GM23338 (cell line): ENCODE results near the gene NRP2. TPM values are rescaled to one million over a fixed set of nuclear protein-coding genes. Genes with fewer than 3 reads are reported as not detected.

Experiments
- ATAC-seq: fragments of 200-7000 bp; cut with Tn5 transposase; 3 replicates; pipeline ENCODE4 v1.9.1; 2020
- DNase-seq: peaks from one replicate; pipeline ENCODE4 v3.0.0-alpha.2; 2015; ENCODE audit warnings: low spot score
- H2AFZ ChIP-seq: fragments of 200-600 bp; sonication (generic); 2 replicates; pipeline ENCODE4 v1.8.0; 2016; ENCODE audit warnings: antibody characterized with exemption, mild to moderate bottlenecking, moderate library complexity
- H3F3A ChIP-seq: fragments of 200-600 bp; sonication (generic); replicated peaks from 2 replicates; pipeline ENCODE4 v1.8.0; 2017; ENCODE audit warnings: antibody characterized with exemption, mixed run types, low read depth
- H3K27ac ChIP-seq: fragments of 200-600 bp; sonication (generic); 2 replicates; pipeline ENCODE4 v1.6.1; 2016; ENCODE audit warnings: low read depth
- H3K27me3 ChIP-seq: fragments of 200-600 bp; sonication (generic); 2 replicates; pipeline ENCODE4 v1.8.0; 2016; ENCODE audit warnings: mild to moderate bottlenecking, mixed run types, moderate library complexity; ENCODE audit not compliant: insufficient read depth
- H3K36me3 ChIP-seq: fragments of 200-600 bp; sonication (generic); 2 replicates; pipeline ENCODE4 v1.8.0; 2016; ENCODE audit warnings: mild to moderate bottlenecking; ENCODE audit not compliant: insufficient read depth
- H3K4me1 ChIP-seq: fragments of 200-600 bp; sonication (generic); 2 replicates; pipeline ENCODE4 v1.8.0; 2016; ENCODE audit warnings: mild to moderate bottlenecking, moderate library complexity; ENCODE audit not compliant: insufficient read depth
- H3K4me2 ChIP-seq: fragments of 200-600 bp; sonication (generic); 2 replicates; pipeline ENCODE4 v1.7.1; 2017; ENCODE audit warnings: mixed run types
- H3K4me3 ChIP-seq: fragments of 200-600 bp; sonication (generic); 2 replicates; pipeline ENCODE4 v1.6.1; 2016; ENCODE audit warnings: mixed run types
- H3K79me2 ChIP-seq: fragments of 200-600 bp; sonication (generic); replicated peaks from 2 replicates; pipeline ENCODE4 v1.8.0; 2017; ENCODE audit warnings: mild to moderate bottlenecking; ENCODE audit not compliant: insufficient read depth
- H3K9me2 ChIP-seq: fragments of 200-600 bp; sonication (generic); 2 replicates; pipeline ENCODE4 v1.8.0; 2017; ENCODE audit not compliant: insufficient read depth
- H4K20me1 ChIP-seq: fragments of 200-600 bp; sonication (generic); replicated peaks from 2 replicates; pipeline ENCODE4 v1.8.0; 2017; ENCODE audit warnings: mild to moderate bottlenecking; ENCODE audit not compliant: insufficient read depth
- H3K27ac Mint-ChIP-seq: 2 replicates; pipeline ENCODE4 v1.8.0; 2020; ENCODE audit warnings: inconsistent platforms, mild to moderate bottlenecking, moderate library complexity, mixed read lengths
- H3K27me3 Mint-ChIP-seq: 3 replicates; pipeline ENCODE4 v1.8.0; 2022; ENCODE audit warnings: low read depth, mild to moderate bottlenecking, moderate library complexity, mixed read lengths, inconsistent platforms; ENCODE audit not compliant: insufficient read depth, poor library complexity
- H3K36me3 Mint-ChIP-seq: 3 replicates; pipeline ENCODE4 v1.8.0; 2021; ENCODE audit warnings: low read depth, mild to moderate bottlenecking, inconsistent platforms, moderate library complexity, mixed read lengths
- H3K4me1 Mint-ChIP-seq: 3 replicates; pipeline ENCODE4 v1.8.0; 2020; ENCODE audit warnings: mild to moderate bottlenecking, inconsistent platforms, mixed read lengths
- H3K4me3 Mint-ChIP-seq: 3 replicates; pipeline ENCODE4 v1.8.0; 2021; ENCODE audit warnings: moderate library complexity, mild to moderate bottlenecking, inconsistent platforms, mixed read lengths
- H3K9me3 Mint-ChIP-seq: 3 replicates; pipeline ENCODE4 v1.8.0; 2020; ENCODE audit warnings: moderate library complexity, mild to moderate bottlenecking, inconsistent platforms, mixed read lengths
- CREB1 ChIP-seq: fragments of 250-450 bp; sonication (Bioruptor Pico); IDR thresholded peaks from 2 replicates; pipeline ENCODE4 v1.5.0; 2020; ENCODE audit warnings: low read depth, mild to moderate bottlenecking, moderate library complexity
- EZH2phosphoT487 ChIP-seq: fragments of 200-600 bp; sonication (generic); IDR thresholded peaks from one replicate; pipeline ENCODE4 v1.8.1; 2018; ENCODE audit warnings: antibody characterized with exemption; ENCODE audit not compliant: unreplicated experiment
- JUNB ChIP-seq: IDR thresholded peaks from one replicate; pipeline ENCODE4 v1.6.1; 2016; ENCODE audit warnings: antibody characterized with exemption; ENCODE audit not compliant: unreplicated experiment
- NANOG ChIP-seq: IDR thresholded peaks from 2 replicates; pipeline ENCODE4 v1.6.1; 2016; ENCODE audit warnings: antibody characterized with exemption, borderline replicate concordance
- STAT1 ChIP-seq: IDR thresholded peaks from one replicate; pipeline ENCODE4 v1.6.1; 2016; ENCODE audit warnings: antibody characterized with exemption; ENCODE audit not compliant: unreplicated experiment
- ZNF114 ChIP-seq: fragments of 250-450 bp; sonication (Bioruptor Pico); IDR thresholded peaks from 2 replicates; pipeline ENCODE4 v1.5.0; 2020; ENCODE audit warnings: mild to moderate bottlenecking, moderate library complexity
- polyA plus RNA-seq: library from polyadenylated mRNA; unstranded; fragments of >200 nt; fragmentation: Nextera tagmentation; extraction: Ambion mirVana; gene quantifications from 2 replicates; pipeline ENCODE4 v1.2.1, GENCODE V29; 2016
- total RNA-seq: library from RNA; depleted of rRNA; stranded (reverse); fragments of >200 nt; shearing (Covaris generic); gene quantifications from 2 replicates; pipeline ENCODE4 v1.2.3, GENCODE V29; 2014
- TF ChIP-seq, protein P1 (sequence below): IDR thresholded peaks from one replicate; pipeline ENCODE4 v1.6.1; 2018; ENCODE audit warnings: antibody characterized with exemption; ENCODE audit not compliant: unreplicated experiment
- TF ChIP-seq, protein P2 (sequence below): IDR thresholded peaks from 2 replicates; pipeline ENCODE4 v1.6.1; 2016; ENCODE audit warnings: antibody characterized with exemption
- TF ChIP-seq, protein P3 (sequence below), 2 experiments: fragments of 200-600 bp in 1 of 2; sonication (generic) in 1 of 2; conservative IDR thresholded peaks; 2 replicates each; pipeline versions ENCODE4 v1.5.1 to v1.6.1; 2016 to 2017; ENCODE audit warnings: antibody characterized with exemption in 2 of 2, low read depth in 2 of 2, mild to moderate bottlenecking in 2 of 2, moderate library complexity in 1 of 2

The NRP2 gene
- total and polyA plus RNA-seq, 2 experiments from 2014 or later, result 18.4 to 22.0 TPM

DNA sequence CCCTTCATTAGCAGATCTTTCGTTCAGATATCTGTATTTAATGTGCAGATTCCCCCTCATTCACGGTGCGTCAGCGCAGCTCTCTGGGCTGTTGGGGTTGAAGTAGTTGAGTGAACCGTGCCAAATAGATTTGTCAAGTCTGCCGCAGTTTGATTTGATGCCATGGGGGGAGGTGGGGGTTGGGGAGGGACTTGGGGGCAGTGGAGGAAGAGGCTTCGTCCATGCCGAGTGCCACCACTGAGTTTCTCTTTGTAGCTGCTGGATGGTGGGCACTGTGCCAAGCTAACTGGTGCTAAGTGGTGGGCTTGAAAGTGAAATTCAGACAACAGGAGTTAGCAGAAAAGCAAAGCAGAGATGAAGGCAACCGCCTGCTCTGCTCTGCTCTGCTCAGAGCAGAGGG, 47.9 kb downstream of the NRP2 start (continued):
- TF ChIP-seq, protein P1, sequence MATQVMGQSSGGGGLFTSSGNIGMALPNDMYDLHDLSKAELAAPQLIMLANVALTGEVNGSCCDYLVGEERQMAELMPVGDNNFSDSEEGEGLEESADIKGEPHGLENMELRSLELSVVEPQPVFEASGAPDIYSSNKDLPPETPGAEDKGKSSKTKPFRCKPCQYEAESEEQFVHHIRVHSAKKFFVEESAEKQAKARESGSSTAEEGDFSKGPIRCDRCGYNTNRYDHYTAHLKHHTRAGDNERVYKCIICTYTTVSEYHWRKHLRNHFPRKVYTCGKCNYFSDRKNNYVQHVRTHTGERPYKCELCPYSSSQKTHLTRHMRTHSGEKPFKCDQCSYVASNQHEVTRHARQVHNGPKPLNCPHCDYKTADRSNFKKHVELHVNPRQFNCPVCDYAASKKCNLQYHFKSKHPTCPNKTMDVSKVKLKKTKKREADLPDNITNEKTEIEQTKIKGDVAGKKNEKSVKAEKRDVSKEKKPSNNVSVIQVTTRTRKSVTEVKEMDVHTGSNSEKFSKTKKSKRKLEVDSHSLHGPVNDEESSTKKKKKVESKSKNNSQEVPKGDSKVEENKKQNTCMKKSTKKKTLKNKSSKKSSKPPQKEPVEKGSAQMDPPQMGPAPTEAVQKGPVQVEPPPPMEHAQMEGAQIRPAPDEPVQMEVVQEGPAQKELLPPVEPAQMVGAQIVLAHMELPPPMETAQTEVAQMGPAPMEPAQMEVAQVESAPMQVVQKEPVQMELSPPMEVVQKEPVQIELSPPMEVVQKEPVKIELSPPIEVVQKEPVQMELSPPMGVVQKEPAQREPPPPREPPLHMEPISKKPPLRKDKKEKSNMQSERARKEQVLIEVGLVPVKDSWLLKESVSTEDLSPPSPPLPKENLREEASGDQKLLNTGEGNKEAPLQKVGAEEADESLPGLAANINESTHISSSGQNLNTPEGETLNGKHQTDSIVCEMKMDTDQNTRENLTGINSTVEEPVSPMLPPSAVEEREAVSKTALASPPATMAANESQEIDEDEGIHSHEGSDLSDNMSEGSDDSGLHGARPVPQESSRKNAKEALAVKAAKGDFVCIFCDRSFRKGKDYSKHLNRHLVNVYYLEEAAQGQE, result no peak
- TF ChIP-seq, protein P2, sequence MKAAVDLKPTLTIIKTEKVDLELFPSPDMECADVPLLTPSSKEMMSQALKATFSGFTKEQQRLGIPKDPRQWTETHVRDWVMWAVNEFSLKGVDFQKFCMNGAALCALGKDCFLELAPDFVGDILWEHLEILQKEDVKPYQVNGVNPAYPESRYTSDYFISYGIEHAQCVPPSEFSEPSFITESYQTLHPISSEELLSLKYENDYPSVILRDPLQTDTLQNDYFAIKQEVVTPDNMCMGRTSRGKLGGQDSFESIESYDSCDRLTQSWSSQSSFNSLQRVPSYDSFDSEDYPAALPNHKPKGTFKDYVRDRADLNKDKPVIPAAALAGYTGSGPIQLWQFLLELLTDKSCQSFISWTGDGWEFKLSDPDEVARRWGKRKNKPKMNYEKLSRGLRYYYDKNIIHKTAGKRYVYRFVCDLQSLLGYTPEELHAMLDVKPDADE, result no peak

DNA sequence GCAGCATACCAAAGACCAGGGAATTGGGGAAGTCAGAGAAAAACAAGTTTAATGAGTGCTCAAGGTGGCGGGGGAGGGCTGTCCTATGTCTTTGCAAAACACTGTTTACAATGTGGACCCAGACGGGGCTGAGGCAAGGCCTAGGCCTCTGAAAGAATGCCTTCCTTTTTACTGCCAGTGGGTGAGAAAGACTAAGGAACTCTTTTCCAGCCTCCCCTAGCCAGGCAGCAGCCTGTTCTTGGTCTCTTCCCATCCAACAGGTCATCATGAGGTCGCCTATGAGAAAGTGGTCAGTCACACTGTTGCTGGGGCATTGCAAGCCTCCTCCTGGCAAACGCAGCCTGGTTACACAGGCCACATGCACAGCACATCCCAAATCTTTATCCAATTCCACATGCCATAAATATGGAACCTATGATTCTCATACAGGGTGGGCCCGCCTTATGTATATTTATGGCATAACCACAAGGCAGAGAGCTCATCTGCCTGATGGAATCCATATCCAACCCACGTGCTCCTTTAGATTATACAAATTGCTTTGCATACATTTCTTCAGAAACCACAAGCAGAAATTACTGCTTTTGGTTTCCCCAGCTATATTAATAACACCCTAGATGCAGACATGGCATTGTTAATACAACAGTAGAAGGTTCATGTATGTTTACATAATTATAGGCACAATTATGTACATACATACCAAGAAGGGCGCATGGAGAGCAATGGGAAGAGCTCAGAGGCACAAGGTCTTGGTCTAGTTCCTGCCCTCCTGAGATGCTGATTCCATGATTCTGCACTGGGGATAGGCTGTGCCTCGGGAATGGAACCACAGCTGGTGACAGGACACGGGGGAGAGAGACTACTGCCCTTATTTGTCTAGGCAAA, 48.6 kb downstream of the NRP2 start:
- H3K4me3 Mint-ChIP-seq, result no peak overlapping the region
- Histone ChIP-seq H3K36me3 (no peaks in the 10 kb centered on the region; the same call in 1 of the 2 replicates), H3K4me2 (0 out of 2 replicates have a peak overlapping the region, but pooled peaks have one; percentile 2), H4K20me1 (no peaks in the 10 kb centered on the region), H3K4me1 (peaks cover 41% of the 10 kb centered on the region), H3K79me2 (no peaks in the 10 kb centered on the region), H3K4me3 (no peak overlapping the region), H3K9me2 (no peaks in the 10 kb centered on the region), H3K27ac (no peak overlapping the region), H2AFZ (no peak overlapping the region), H3K27me3 (no peaks in the 10 kb centered on the region), H3F3A (no peaks in the 10 kb centered on the region)
- H3K9me3 Mint-ChIP-seq, result no peaks in the 10 kb centered on the region
- DNase-seq (peak; percentile 39), ATAC-seq (peak; percentile 23; the same call in 2 of the 3 replicates)
- 0 out of 2 replicates have a peak overlapping the region, but pooled peaks have one; percentile 80 for H3K27ac Mint-ChIP-seq
- H3K4me1 Mint-ChIP-seq, result peaks cover 47% of the 10 kb centered on the region
- peaks cover 3% of the 10 kb centered on the region for H3K27me3 Mint-ChIP-seq
- peaks cover 30% of the 10 kb centered on the region for H3K36me3 Mint-ChIP-seq
- TF ChIP-seq, protein P2, result no peak
- TF ChIP-seq CREB1 (CRISPR knock-in tag) (no peak), JUNB (no peak), EZH2phosphoT487 (no peak), NANOG (no peak), STAT1 (no peak), ZNF114 (CRISPR knock-in tag) (no peak)
- TF ChIP-seq, protein P1, result no peak
- TF ChIP-seq, protein P3, sequence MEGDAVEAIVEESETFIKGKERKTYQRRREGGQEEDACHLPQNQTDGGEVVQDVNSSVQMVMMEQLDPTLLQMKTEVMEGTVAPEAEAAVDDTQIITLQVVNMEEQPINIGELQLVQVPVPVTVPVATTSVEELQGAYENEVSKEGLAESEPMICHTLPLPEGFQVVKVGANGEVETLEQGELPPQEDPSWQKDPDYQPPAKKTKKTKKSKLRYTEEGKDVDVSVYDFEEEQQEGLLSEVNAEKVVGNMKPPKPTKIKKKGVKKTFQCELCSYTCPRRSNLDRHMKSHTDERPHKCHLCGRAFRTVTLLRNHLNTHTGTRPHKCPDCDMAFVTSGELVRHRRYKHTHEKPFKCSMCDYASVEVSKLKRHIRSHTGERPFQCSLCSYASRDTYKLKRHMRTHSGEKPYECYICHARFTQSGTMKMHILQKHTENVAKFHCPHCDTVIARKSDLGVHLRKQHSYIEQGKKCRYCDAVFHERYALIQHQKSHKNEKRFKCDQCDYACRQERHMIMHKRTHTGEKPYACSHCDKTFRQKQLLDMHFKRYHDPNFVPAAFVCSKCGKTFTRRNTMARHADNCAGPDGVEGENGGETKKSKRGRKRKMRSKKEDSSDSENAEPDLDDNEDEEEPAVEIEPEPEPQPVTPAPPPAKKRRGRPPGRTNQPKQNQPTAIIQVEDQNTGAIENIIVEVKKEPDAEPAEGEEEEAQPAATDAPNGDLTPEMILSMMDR (conservative IDR thresholded peaks at IDR 0.05; ENCODE audit: low read depth in 2 of 2), result no peak
